ENCODE data around the gene PDLIM1. TPM values are rescaled to one million over a fixed set of nuclear protein-coding genes. Genes with fewer than 3 reads are reported as not detected.
"Not testable (repeated sequence)": the region's sequence is repeated elsewhere in the genome, so short reads cannot be mapped to it uniquely, and the experiment has no call there.

The PDLIM1 gene
- total RNA-seq, 1 experiment from 2014 or later: 98.1 TPM

DNA sequence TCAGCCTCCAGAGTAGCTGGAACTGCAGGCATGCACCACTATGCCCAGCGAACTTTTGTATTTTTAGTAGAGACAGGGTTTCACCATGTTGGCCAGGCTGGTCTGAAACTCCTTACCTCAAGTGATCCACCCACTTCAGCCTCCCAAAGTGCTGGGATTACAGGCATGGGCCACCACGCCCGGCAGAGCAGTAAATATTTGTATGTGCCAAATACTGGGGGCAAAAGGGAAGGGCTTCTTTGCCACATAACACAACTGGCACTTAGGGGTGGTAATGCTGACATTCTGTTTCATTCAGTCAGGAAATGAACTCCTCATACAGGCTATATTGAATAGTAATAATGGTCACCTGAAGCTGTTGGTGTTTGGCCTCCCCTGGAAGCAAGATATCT lies 55.1 kb downstream of the PDLIM1 start:
- BruUV-seq (replicated peaks): no TSS peak
- CTCF ChIA-PET: interaction anchor here (0.6 to 18.9 kb wide), 7 partner anchors 8 to 874 kb away, joined by 3 to 713 read pairs (median 5); no protein-coding TSS in a partner anchor

DNA sequence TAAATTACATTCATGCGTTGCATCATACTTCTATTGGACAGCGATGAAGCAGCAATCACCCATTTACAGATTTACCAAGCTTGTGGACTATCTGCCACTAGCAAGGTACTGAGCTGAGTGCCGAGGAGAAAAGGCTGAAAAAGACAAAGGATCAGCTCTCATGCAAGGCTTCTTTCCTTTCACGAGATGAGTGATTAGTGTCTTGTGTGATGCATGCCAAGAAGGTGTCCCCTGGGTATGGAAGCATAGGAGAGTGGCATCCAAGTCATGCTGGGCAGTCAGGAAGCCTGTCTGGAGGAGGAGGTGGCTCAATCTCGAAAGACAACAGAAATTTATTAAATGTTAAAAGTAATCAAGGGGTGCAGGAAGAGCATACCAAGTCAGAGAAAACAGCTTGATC lies 55.9 kb downstream of the PDLIM1 start:
- intact Hi-C loops (cut with micrococcal nuclease): no loop called here
- POLR2A ChIA-PET: no interaction called here
- Mint-ChIP-seq H3K4me1 (ENCODE audit: insufficient read depth, unreplicated experiment) (peaks cover 20% of the 10 kb centered on the region), H3K36me3 (ENCODE audit: insufficient read depth, unreplicated experiment) (peaks cover 53% of the 10 kb centered on the region), H3K9me3 (ENCODE audit: unreplicated experiment) (no peaks in the 10 kb centered on the region), H3K27ac (ENCODE audit: low read depth, unreplicated experiment) (no peak overlapping the region), H3K27me3 (ENCODE audit: insufficient read depth, unreplicated experiment) (no peaks in the 10 kb centered on the region), H3K4me3 (ENCODE audit: unreplicated experiment) (no peak overlapping the region)
- BruUV-seq (replicated peaks): no TSS peak
- CTCF ChIA-PET: interaction anchor here (0.6 to 18.9 kb wide), 9 partner anchors 9 to 1837 kb away, joined by 3 to 713 read pairs (median 4); no protein-coding TSS in a partner anchor
- DNase-seq (ENCODE audit: unreplicated experiment): no peak
- TF ChIP-seq, protein P1, sequence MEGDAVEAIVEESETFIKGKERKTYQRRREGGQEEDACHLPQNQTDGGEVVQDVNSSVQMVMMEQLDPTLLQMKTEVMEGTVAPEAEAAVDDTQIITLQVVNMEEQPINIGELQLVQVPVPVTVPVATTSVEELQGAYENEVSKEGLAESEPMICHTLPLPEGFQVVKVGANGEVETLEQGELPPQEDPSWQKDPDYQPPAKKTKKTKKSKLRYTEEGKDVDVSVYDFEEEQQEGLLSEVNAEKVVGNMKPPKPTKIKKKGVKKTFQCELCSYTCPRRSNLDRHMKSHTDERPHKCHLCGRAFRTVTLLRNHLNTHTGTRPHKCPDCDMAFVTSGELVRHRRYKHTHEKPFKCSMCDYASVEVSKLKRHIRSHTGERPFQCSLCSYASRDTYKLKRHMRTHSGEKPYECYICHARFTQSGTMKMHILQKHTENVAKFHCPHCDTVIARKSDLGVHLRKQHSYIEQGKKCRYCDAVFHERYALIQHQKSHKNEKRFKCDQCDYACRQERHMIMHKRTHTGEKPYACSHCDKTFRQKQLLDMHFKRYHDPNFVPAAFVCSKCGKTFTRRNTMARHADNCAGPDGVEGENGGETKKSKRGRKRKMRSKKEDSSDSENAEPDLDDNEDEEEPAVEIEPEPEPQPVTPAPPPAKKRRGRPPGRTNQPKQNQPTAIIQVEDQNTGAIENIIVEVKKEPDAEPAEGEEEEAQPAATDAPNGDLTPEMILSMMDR (IDR thresholded peaks at IDR 0.05; ENCODE audit: unreplicated experiment): no peak

More for the DNA sequence above, 55.1 kb downstream of the PDLIM1 start:
- Mint-ChIP-seq H3K36me3 (ENCODE audit: insufficient read depth, unreplicated experiment) (peaks cover 59% of the 10 kb centered on the region), H3K4me1 (ENCODE audit: insufficient read depth, unreplicated experiment) (peaks cover 13% of the 10 kb centered on the region), H3K27ac (ENCODE audit: low read depth, unreplicated experiment) (peak overlapping the region; percentile 87), H3K4me3 (ENCODE audit: unreplicated experiment) (no peak overlapping the region), H3K9me3 (ENCODE audit: unreplicated experiment) (no peaks in the 10 kb centered on the region), H3K27me3 (ENCODE audit: insufficient read depth, unreplicated experiment) (no peaks in the 10 kb centered on the region)
- intact Hi-C loops (cut with micrococcal nuclease): no loop called here
- no peak for DNase-seq (ENCODE audit: unreplicated experiment)
- TF ChIP-seq, protein P1 (IDR thresholded peaks at IDR 0.05; ENCODE audit: unreplicated experiment): no peak
- POLR2A ChIA-PET: no interaction called here

DNA sequence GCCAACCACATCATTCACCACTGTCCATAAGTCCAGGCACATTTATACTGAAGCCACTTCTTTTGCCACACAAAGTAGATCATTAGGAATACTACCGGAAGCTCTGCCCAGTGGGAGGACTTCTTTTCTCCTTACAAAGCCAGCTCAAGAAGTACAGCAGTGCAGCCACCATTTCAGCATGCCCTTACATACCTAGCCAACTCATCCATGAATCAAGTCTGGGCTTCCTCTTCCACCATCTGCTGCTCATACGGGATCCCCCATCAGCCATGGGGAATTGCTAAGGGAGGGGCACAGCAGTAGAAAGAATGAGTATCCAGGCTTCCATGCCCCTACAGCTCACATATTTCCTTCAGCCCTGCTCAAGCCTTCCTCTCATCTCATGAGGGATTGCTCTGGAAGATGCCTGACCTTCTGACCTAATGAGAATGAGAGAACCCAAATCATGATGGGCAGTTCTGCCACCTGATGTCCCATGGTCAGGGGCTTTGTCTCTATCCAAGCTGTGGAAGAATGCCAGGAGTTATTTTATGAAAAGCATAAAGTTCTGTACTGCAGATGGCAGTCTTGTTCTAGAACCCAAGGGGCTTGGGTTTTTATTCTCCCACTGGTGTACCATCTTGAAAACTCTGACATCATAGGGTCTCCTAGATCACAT lies 57.3 kb downstream of the PDLIM1 start:
- H3K27me3 Mint-ChIP-seq (ENCODE audit: insufficient read depth, unreplicated experiment): no peaks in the 10 kb centered on the region
- intact Hi-C loops (cut with micrococcal nuclease): no loop called here
- CTCF ChIA-PET: interaction anchor here (0.6 to 18.9 kb wide), 6 partner anchors 10 to 123 kb away, joined by 3 to 713 read pairs (median 4); no protein-coding TSS in a partner anchor

DNA sequence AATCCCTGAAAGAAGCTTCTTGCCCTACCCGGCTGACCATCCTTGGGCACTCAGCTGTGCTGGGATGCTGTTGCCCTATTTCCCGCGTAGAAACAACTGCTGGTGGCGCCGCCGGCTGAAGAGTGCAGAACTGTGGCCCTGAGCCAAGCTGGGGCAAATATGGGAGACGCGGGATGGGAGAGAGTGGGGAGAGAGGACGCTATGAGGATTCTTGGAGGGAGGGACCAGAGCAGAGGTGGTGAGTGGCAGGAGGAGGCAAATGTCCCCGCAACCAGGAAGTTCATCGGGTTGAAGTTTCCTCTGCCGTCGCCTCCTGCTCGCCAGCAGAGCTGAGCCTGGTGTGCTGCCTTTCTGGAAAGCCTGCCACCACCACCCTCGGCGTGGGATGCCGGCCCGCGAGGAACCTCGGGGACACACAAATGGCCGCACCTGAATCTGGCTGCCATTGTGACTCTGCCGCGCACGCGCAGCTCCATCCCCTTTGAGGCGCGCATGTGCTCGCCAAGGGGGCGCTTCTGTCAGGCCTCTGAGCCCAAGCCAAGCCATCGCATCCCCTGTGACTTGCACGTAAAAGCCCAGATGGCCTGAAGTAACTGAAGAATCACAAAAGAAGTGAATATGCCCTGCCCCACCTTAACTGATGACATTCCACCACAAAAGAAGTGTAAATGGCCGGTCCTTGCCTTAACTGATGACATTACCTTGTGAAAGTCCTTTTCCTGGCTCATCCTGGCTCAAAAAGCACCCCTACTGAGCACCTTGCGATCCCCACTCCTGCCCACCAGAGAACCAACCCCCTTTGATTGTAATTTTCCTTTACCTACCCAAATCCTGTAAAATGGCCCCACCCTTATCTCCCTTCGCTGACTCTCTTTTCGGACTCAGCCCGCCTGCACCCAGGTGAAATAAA lies 59.9 kb downstream of the PDLIM1 start:
- DNase-seq (ENCODE audit: unreplicated experiment); H3K9me3 Mint-ChIP-seq (ENCODE audit: unreplicated experiment); BruUV-seq (replicated peaks); intact Hi-C loops (cut with micrococcal nuclease); H3K4me3 Mint-ChIP-seq (ENCODE audit: unreplicated experiment); H3K27me3 Mint-ChIP-seq (ENCODE audit: insufficient read depth, unreplicated experiment); POLR2A ChIA-PET: not testable (repeated sequence)
- H3K36me3 Mint-ChIP-seq (ENCODE audit: insufficient read depth, unreplicated experiment): peaks cover 25% of the 10 kb centered on the region
- H3K27ac Mint-ChIP-seq (ENCODE audit: low read depth, unreplicated experiment): peak overlapping the region; percentile 99
- peaks cover 28% of the 10 kb centered on the region for H3K4me1 Mint-ChIP-seq (ENCODE audit: insufficient read depth, unreplicated experiment)
- CTCF ChIA-PET: interaction anchor here (0.6 to 18.9 kb wide), 7 partner anchors 10 to 571 kb away, joined by 3 to 713 read pairs (median 4); no protein-coding TSS in a partner anchor

More for the DNA sequence above, 57.3 kb downstream of the PDLIM1 start:
- H3K36me3 Mint-ChIP-seq (ENCODE audit: insufficient read depth, unreplicated experiment): peaks cover 39% of the 10 kb centered on the region
- no peak for DNase-seq (ENCODE audit: unreplicated experiment)
- no TSS peak for BruUV-seq (replicated peaks)
- peaks cover 34% of the 10 kb centered on the region for H3K4me1 Mint-ChIP-seq (ENCODE audit: insufficient read depth, unreplicated experiment)
- POLR2A ChIA-PET: interaction anchor here (1.3 kb wide), 1 partner anchor 7 kb away, joined by 4 read pairs; no protein-coding TSS in a partner anchor
- TF ChIP-seq, protein P1 (IDR thresholded peaks at IDR 0.05; ENCODE audit: unreplicated experiment): no peak
- H3K9me3 Mint-ChIP-seq (ENCODE audit: unreplicated experiment): no peaks in the 10 kb centered on the region
- H3K4me3 Mint-ChIP-seq (ENCODE audit: unreplicated experiment): no peak overlapping the region
- no peak overlapping the region for H3K27ac Mint-ChIP-seq (ENCODE audit: low read depth, unreplicated experiment)

Measured in MCF 10A (cell line).